Stomach (tissue), 9 donors: ENCODE results near the gene PSMA1. TPM values are rescaled to one million over a fixed set of nuclear protein-coding genes. Genes with fewer than 3 reads are reported as not detected.

ENCODE experiments used
- DNase-seq, 2 donors: peaks; one replicate each; pipeline versions ENCODE4 v3.0.0 to v3.0.0-alpha.2; 2013 to 2019
- H3K27ac ChIP-seq, 5 donors: fragments of 200-600 bp in 4 of 5; sonication (generic) in 4 of 5; one replicate each; pipeline ENCODE4 v1.5.1; 2013 to 2019; ENCODE audit warnings: mild to moderate bottlenecking in 1 of 5, moderate library complexity in 1 of 5
- H3K27me3 ChIP-seq, 3 donors: fragments of 200-600 bp; sonication (generic); one replicate each; pipeline ENCODE4 v1.5.1; 2017 to 2019; ENCODE audit warnings: mixed run types in 1 of 3
- H3K36me3 ChIP-seq, 4 donors: fragments of 200-600 bp; sonication (generic); 1 replicate in 3 of 4; 2 replicates in 1 of 4; pipeline ENCODE4 v1.5.1; 2016 to 2019
- H3K4me1 ChIP-seq, 4 donors: fragments of 200-600 bp; sonication (generic); one replicate each; pipeline ENCODE4 v1.5.1; 2016 to 2019
- H3K4me3 ChIP-seq, 4 donors: fragments of 200-600 bp; sonication (generic) in 3 of 4; one replicate each; pipeline ENCODE4 v1.5.1; 2016 to 2019; ENCODE audit warnings: mild to moderate bottlenecking in 1 of 4
- H3K9me3 ChIP-seq, 4 donors: fragments of 200-600 bp; sonication (generic); one replicate each; pipeline ENCODE4 v1.5.1; 2016 to 2019
- EP300 ChIP-seq: sonication (generic); formaldehyde crosslinking; IDR thresholded peaks from one replicate; pipeline ENCODE4 v1.6.1; 2017; ENCODE audit warnings: antibody characterized with exemption
- POLR2A ChIP-seq, 4 donors: fragments of 450-650 bp; IDR thresholded peaks; one replicate each; pipeline ENCODE4 v1.6.1; 2016; ENCODE audit warnings: antibody characterized with exemption in 4 of 4, control low read depth in 2 of 4, mild to moderate bottlenecking in 1 of 4, moderate library complexity in 1 of 4
- POLR2AphosphoS5 ChIP-seq, 3 donors: sonication (generic); formaldehyde crosslinking; IDR thresholded peaks; one replicate each; pipeline ENCODE4 v1.6.1; 2016; ENCODE audit warnings: antibody characterized with exemption in 3 of 3
- WGBS, 5 donors: extraction: QIAGEN DNeasy Blood & Tissue Kit in 3 of 5; methylation state at CpG; one replicate each; pipeline versions ENCODE4 v1.1.5 to v1.1.7; 2013 to 2018; 5-methylcytosine and 5-hydroxymethylcytosine counted together
- intact Hi-C: fragments of 100-400 bp; cut with DNase I; formaldehyde crosslinking; loops from one replicate; pipeline ENCODE4 v1.15.1; 2023; ENCODE audit warnings: low total_unique reads
- polyA plus RNA-seq, 3 donors: library from polyadenylated mRNA; stranded (reverse); fragments of 200-250 nt; gene quantifications; one replicate each; pipeline ENCODE4 v1.2.3, GENCODE V29; 2013
- total RNA-seq, 5 donors: library from RNA; depleted of rRNA; stranded (reverse); fragments of >200 nt; gene quantifications; one replicate each; pipeline versions ENCODE4 v1.1.0 to v1.2.3, GENCODE V29; 2014 to 2016
- TF ChIP-seq, protein P1 (sequence below), 7 experiments: fragments of 450-650 bp in 4 of 7; fragments of 200-600 bp in 3 of 7; sonication (generic) in 3 of 7; IDR thresholded peaks; one replicate each; pipeline ENCODE4 v1.5.1; 2016 to 2019; ENCODE audit warnings: antibody characterized with exemption in 7 of 7, control low read depth in 2 of 7, mild to moderate bottlenecking in 1 of 7
- donor health status: healthy with polysubstance abuse.
- donor health status: Bipolar disorder and iron deficiency.
- donor health status: healthy.

Gene PSMA1
- total and polyA plus RNA-seq, 8 donors, result 26.8 to 191 (median 114) TPM

DNA sequence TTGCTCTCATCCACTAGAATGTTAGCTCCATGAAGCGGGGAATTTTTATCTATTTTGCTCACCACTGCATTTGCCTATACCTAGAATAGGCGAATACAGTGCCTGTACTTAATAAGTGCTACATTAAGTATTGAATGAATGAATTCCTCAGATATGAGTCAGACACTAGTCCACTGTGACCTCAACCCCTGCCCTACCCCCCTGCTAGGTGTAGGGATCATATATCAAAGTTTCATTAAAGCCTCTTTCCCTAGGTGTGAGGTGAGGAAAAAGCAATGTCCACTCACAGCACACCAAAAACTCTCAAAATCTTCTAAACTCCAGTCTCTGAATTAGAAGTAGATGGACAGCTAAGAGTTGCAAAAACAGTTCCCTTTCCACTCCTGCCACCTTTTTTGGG lies 9.8 kb upstream of the PSMA1 start:
- no peak for DNase-seq
- Histone ChIP-seq H3K27ac (no peak overlapping the region), H3K27me3 (no peaks in the 10 kb centered on the region), H3K4me1 (peaks cover 0 to 12% (median 0%) of the 10 kb centered on the region in 4 donors), H3K36me3 (no peaks in the 10 kb centered on the region), H3K4me3 (no peak overlapping the region), H3K9me3 (no peaks in the 10 kb centered on the region)
- intact Hi-C loops, result loop anchor here (10.0 kb wide), 1 partner anchor 115 kb away; the partner anchor contains the start of gene PDE3B
- WGBS, 5 donors, result 64 to 70% (median 65%) methylated on average over 2 of the region's 2 CpGs
- TF ChIP-seq POLR2A (IDR thresholded peaks at IDR 0.05) (no peak), EP300 (no peak), POLR2AphosphoS5 (IDR thresholded peaks at IDR 0.05) (no peak)
- TF ChIP-seq, protein P1, sequence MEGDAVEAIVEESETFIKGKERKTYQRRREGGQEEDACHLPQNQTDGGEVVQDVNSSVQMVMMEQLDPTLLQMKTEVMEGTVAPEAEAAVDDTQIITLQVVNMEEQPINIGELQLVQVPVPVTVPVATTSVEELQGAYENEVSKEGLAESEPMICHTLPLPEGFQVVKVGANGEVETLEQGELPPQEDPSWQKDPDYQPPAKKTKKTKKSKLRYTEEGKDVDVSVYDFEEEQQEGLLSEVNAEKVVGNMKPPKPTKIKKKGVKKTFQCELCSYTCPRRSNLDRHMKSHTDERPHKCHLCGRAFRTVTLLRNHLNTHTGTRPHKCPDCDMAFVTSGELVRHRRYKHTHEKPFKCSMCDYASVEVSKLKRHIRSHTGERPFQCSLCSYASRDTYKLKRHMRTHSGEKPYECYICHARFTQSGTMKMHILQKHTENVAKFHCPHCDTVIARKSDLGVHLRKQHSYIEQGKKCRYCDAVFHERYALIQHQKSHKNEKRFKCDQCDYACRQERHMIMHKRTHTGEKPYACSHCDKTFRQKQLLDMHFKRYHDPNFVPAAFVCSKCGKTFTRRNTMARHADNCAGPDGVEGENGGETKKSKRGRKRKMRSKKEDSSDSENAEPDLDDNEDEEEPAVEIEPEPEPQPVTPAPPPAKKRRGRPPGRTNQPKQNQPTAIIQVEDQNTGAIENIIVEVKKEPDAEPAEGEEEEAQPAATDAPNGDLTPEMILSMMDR (IDR thresholded peaks at IDR 0.05), result no peak

DNA sequence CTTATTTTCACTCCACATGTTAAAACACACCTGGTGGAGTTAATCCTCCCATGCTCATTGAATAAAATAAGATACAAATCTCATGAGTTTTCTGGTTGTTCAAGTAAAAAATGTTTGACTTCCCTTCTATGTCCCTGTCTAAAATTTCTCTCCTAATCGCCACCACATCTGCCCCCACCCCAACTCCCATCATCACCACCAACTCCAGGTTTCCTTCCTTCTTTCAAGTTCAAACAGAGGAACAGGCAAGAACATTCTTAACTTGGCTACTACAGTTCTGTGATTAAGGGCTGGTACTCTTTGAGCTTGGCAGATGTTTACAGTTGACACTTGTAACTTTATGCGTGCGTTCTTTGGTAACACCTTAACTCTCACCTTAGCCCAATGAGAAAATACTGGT lies 9.1 kb upstream of the PSMA1 start:
- no peak for DNase-seq
- no peak for TF ChIP-seq POLR2A (IDR thresholded peaks at IDR 0.05)
- TF ChIP-seq, protein P1 (IDR thresholded peaks at IDR 0.05), result no peak
- TF ChIP-seq EP300, result no peak
- no peak for TF ChIP-seq POLR2AphosphoS5 (IDR thresholded peaks at IDR 0.05)
- Histone ChIP-seq H3K36me3 (no peaks in the 10 kb centered on the region), H3K4me1 (peaks cover 0 to 12% (median 0%) of the 10 kb centered on the region in 4 donors), H3K9me3 (no peaks in the 10 kb centered on the region), H3K27me3 (no peaks in the 10 kb centered on the region), H3K27ac (no peak overlapping the region), H3K4me3 (no peak overlapping the region)
- intact Hi-C loops, result no loop called here
- WGBS, 5 donors, result 30 to 58% (median 51%) methylated on average over 3 of the region's 3 CpGs

DNA sequence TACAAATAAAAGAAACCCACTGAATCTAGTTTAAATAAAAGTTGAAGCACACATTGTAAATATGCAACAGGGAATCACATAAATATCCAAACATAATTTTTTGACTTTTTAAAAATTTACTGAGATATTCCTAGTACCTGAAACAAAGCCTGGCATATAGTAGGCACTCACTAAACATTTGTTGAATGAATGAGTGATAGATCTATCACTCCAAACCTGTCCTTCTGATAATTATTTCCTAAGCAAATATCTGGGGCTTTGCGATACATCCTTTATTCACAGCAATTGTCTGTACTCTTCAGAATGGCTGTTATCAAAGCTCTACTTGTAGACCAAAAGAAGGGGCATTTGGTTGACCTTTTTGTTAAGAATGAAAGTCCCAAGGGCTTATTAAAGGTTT lies 2.6 kb upstream of the PSMA1 start:
- WGBS, 5 donors, result 87 to 92% (median 90%) methylated on average over 1 of the region's 1 CpG
- peaks cover 9 to 23% (median 22%) of the 10 kb centered on the region in 4 donors for H3K4me1 ChIP-seq
- TF ChIP-seq POLR2A (IDR thresholded peaks at IDR 0.05) (no peak), EP300 (no peak), POLR2AphosphoS5 (IDR thresholded peaks at IDR 0.05) (no peak)
- TF ChIP-seq, protein P1 (IDR thresholded peaks at IDR 0.05), result no peak
- no peaks in the 10 kb centered on the region for H3K9me3 ChIP-seq
- H3K27me3 ChIP-seq, result no peaks in the 10 kb centered on the region
- H3K27ac ChIP-seq, result no peak overlapping the region
- H3K4me3 ChIP-seq, result no peak overlapping the region
- intact Hi-C loops, result no loop called here
- no peak for DNase-seq
- peaks cover 0 to 7% (median 5%) of the 10 kb centered on the region in 4 donors for H3K36me3 ChIP-seq

DNA sequence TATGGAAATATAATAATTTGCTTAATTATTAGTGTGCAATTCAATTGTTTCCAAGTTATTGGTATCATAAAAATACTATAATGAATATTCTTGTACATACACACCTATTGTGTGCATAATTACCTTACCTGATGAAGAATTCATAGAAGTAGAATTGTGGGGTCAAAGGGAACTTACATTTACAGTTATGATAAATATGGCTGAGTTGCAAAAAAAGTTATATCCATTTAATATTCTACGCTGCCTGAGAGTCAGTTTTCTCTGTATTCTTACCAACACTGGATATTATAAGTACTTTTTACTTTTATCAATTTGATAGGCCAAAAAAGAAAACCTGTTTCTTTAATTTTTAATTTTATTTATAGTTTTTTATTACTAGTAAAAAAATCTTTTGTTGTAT lies 2.1 kb upstream of the PSMA1 start:
- H3K27ac ChIP-seq, result no peak overlapping the region
- peaks cover 3 to 12% (median 11%) of the 10 kb centered on the region in 4 donors for H3K36me3 ChIP-seq
- peaks cover 9 to 28% (median 22%) of the 10 kb centered on the region in 4 donors for H3K4me1 ChIP-seq
- no peak for DNase-seq
- intact Hi-C loops, result no loop called here
- WGBS, 5 donors, result 97 to 100% (median 100%) methylated on average over 1 of the region's 1 CpG
- H3K4me3 ChIP-seq, result no peak overlapping the region
- TF ChIP-seq, protein P1 (IDR thresholded peaks at IDR 0.05), result no peak
- no peak for TF ChIP-seq POLR2AphosphoS5 (IDR thresholded peaks at IDR 0.05)
- no peak for TF ChIP-seq POLR2A (IDR thresholded peaks at IDR 0.05)
- no peak for TF ChIP-seq EP300
- no peaks in the 10 kb centered on the region for H3K9me3 ChIP-seq
- H3K27me3 ChIP-seq, result no peaks in the 10 kb centered on the region
